Heart left ventricle (tissue), 16 donors: ENCODE data around the gene FRA10AC1. TPM values are rescaled to one million over a fixed set of nuclear protein-coding genes. Genes with fewer than 3 reads are reported as not detected.

Source experiments
- ATAC-seq, 4 donors: fragments of 200-7000 bp; cut with Tn5 transposase; one replicate each; pipeline ENCODE4 v1.9.1; 2020 to 2022; ENCODE audit warnings: moderate library complexity in 4 of 4, mild to moderate bottlenecking in 3 of 4, moderate number of reproducible peaks in 1 of 4
- DNase-seq, 5 donors: peaks; one replicate each; pipeline ENCODE4 v3.0.0-alpha.2; 2020
- H3K27ac ChIP-seq, 12 donors: fragments of 200-600 bp; sonication (generic) in 4 of 12; one replicate each; pipeline versions ENCODE4 v1.5.0 to v1.8.0; 2016 to 2022; ENCODE audit warnings: mild to moderate bottlenecking in 2 of 12
- H3K27me3 ChIP-seq, 9 donors: fragments of 200-600 bp; sonication (generic) in 2 of 9; one replicate each; pipeline versions ENCODE4 v1.5.1 to v1.8.0; 2016 to 2022; ENCODE audit warnings: mild to moderate bottlenecking in 3 of 9
- H3K36me3 ChIP-seq, 9 donors: fragments of 200-600 bp; sonication (generic) in 2 of 9; one replicate each; pipeline versions ENCODE4 v1.5.0 to v1.8.0; 2018 to 2022; ENCODE audit warnings: mild to moderate bottlenecking in 2 of 9
- H3K4me1 ChIP-seq, 12 donors: fragments of 200-600 bp; sonication (generic) in 4 of 12; one replicate each; pipeline versions ENCODE4 v1.5.0 to v1.8.0; 2016 to 2022; ENCODE audit warnings: mild to moderate bottlenecking in 3 of 12
- H3K4me3 ChIP-seq, 12 donors: fragments of 200-600 bp; sonication (generic) in 4 of 12; one replicate each; pipeline versions ENCODE4 v1.5.0 to v1.8.0; 2017 to 2022; ENCODE audit warnings: mild to moderate bottlenecking in 9 of 12, moderate library complexity in 4 of 12
- H3K9me3 ChIP-seq, 12 donors: fragments of 200-600 bp; sonication (generic) in 4 of 12; one replicate each; pipeline versions ENCODE4 v1.5.0 to v1.8.0; 2016 to 2022; ENCODE audit warnings: mild to moderate bottlenecking in 1 of 12
- POLR2A ChIP-seq, 2 donors: fragments of 450-650 bp; IDR thresholded peaks; one replicate each; pipeline ENCODE4 v1.6.1; 2017; ENCODE audit warnings: antibody characterized with exemption in 2 of 2, mild to moderate bottlenecking in 2 of 2, moderate library complexity in 2 of 2
- WGBS, 4 donors: extraction: QIAGEN DNeasy Blood & Tissue Kit in 2 of 4; methylation state at CpG; one replicate each; pipeline versions ENCODE4 v1.1.5 to v1.1.7; 2013 to 2018; 5-methylcytosine and 5-hydroxymethylcytosine counted together
- intact Hi-C, 10 donors: fragments of 100-400 bp; cut with DNase I; formaldehyde crosslinking; loops; one replicate each; pipeline versions ENCODE4 v1.11.1 to v1.14.2; 2022
- polyA plus RNA-seq, 2 donors: library from polyadenylated mRNA; stranded (reverse); fragments of 200-250 nt; gene quantifications; one replicate each; pipeline ENCODE4 v1.2.3, GENCODE V29; 2013
- total RNA-seq, 9 donors: library from RNA; depleted of rRNA in 2 of 9; stranded (reverse); fragments of >200 nt in 2 of 9; fragmentation: NEBNext Ultra II Directional in 3 of 9; extraction: Animal tissue kit (Norgen Biotek cat#: 25700) in 3 of 9; gene quantifications; one replicate each; pipeline versions ENCODE4 v1.1.0 to v1.2.4, GENCODE V29; 2016 to 2023
- TF ChIP-seq, protein P1 (sequence below), 12 donors: fragments of 200-600 bp; sonication (generic) in 4 of 12; IDR thresholded peaks; one replicate each; pipeline versions ENCODE4 v1.5.0 to v1.8.0; 2018 to 2022; ENCODE audit warnings: antibody characterized with exemption in 12 of 12, mild to moderate bottlenecking in 5 of 12
- donor health status: ischemic (EF 13 %, LVEDD 7.1; RV severe dilation, severe dysfunction).
- donor health status: healthy with polysubstance abuse.
- donor health status: DM: no; HTN: yes; CAD: no.
- donor health status: DM: no; HTN: no; CAD: no.
- donor health status: ischemic (EF 25% LVEDD 6.9; RV normal size, moderate dysfunction).
- donor health status: ischemic (EF 25% LVEDD 5.7; RV mildly dilated, moderate dysfunction).
- donor health status: healthy.
- donor health status: DM: yes; HTN: yes; CAD: no.
- donor health status: ischemic (EF 35%, LVEDD 5.7; RV mildly dilated, moderate dysfunction).
- donor health status: nonischemic (EF 11% LVEDD 7.7; RV severe dilation, severe dysfunction).
- donor health status: DM: yes; HTN: yes; CAD: no.
- donor health status: PGD.
- donor health status: ischemic (EF 29% LVEDD 5.4; RV normal size, mild dysfunction).
- donor health status: nonischemic (EF 23%, LVEDD 6.1; RV moderate dilation, normal function).

FRA10AC1 gene
- total and polyA plus RNA-seq, 11 donors: 5.0 to 20.4 (median 12.2) TPM

- intact Hi-C loops: no loop called here
- no peak for ATAC-seq
Measured at GRCh38 chr10:93654201-93654600, 48.2 kb downstream of the FRA10AC1 start.

GRCh38 chr10:93652857-93653256 lies 49.5 kb downstream of the FRA10AC1 start:
- no peaks in the 10 kb centered on the region for H3K27me3 ChIP-seq
- DNase-seq (no peak), ATAC-seq (no peak)
- intact Hi-C loops: no loop called here
- H3K27ac ChIP-seq: no peak overlapping the region
- H3K36me3 ChIP-seq: no peaks in the 10 kb centered on the region
- H3K4me3 ChIP-seq: no peak overlapping the region
- H3K9me3 ChIP-seq: no peaks in the 10 kb centered on the region
- TF ChIP-seq POLR2A (IDR thresholded peaks at IDR 0.05): no peak
- TF ChIP-seq, protein P1, sequence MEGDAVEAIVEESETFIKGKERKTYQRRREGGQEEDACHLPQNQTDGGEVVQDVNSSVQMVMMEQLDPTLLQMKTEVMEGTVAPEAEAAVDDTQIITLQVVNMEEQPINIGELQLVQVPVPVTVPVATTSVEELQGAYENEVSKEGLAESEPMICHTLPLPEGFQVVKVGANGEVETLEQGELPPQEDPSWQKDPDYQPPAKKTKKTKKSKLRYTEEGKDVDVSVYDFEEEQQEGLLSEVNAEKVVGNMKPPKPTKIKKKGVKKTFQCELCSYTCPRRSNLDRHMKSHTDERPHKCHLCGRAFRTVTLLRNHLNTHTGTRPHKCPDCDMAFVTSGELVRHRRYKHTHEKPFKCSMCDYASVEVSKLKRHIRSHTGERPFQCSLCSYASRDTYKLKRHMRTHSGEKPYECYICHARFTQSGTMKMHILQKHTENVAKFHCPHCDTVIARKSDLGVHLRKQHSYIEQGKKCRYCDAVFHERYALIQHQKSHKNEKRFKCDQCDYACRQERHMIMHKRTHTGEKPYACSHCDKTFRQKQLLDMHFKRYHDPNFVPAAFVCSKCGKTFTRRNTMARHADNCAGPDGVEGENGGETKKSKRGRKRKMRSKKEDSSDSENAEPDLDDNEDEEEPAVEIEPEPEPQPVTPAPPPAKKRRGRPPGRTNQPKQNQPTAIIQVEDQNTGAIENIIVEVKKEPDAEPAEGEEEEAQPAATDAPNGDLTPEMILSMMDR (IDR thresholded peaks at IDR 0.05): no peak
- H3K4me1 ChIP-seq: no peaks in the 10 kb centered on the region
- WGBS, 4 donors: 83 to 89% (median 85%) methylated on average over 1 of the region's 1 CpG

More at GRCh38 chr10:93654201-93654600, 48.2 kb downstream of the FRA10AC1 start:
- H3K4me3 ChIP-seq: no peak overlapping the region
- no peak overlapping the region for H3K27ac ChIP-seq
- H3K4me1 ChIP-seq: no peaks in the 10 kb centered on the region
- H3K27me3 ChIP-seq: no peaks in the 10 kb centered on the region
- DNase-seq: no peak
- WGBS, 4 donors: 81 to 94% (median 91%) methylated on average over 1 of the region's 1 CpG
- H3K36me3 ChIP-seq: no peaks in the 10 kb centered on the region
- no peaks in the 10 kb centered on the region for H3K9me3 ChIP-seq
- TF ChIP-seq POLR2A (IDR thresholded peaks at IDR 0.05): no peak
- TF ChIP-seq, protein P1 (IDR thresholded peaks at IDR 0.05): no peak

DNA sequence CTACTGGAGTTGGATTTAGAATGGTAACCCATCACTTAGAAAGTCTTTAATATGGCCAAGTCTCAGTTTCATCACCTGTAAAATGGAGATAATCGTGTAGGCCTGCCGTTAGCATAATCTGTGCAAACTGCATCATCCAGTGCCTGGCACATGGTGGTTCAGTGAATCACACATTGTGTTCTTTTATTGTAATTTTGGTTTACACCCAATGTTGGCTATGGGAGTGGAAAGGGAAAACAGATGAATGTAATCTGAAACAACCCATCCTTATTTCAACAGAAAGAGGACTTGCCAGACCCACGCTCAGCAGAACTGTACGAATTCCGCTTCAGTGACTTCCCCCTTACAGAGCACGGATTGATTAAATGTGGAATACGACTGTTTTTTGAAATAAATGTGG lies 62.6 kb downstream of the FRA10AC1 start:
- no peak overlapping the region for H3K4me3 ChIP-seq
- no peak for DNase-seq
- TF ChIP-seq, protein P1 (IDR thresholded peaks at IDR 0.05): no peak
- TF ChIP-seq POLR2A (IDR thresholded peaks at IDR 0.05): no peak
- intact Hi-C loops: no loop called here
- WGBS, 4 donors: 83 to 88% (median 86%) methylated on average over 7 of the region's 7 CpGs
- H3K36me3 ChIP-seq: no peaks in the 10 kb centered on the region
- no peaks in the 10 kb centered on the region for H3K27me3 ChIP-seq
- no peak overlapping the region for H3K27ac ChIP-seq
- H3K9me3 ChIP-seq: no peaks in the 10 kb centered on the region
- ATAC-seq: no peak
- H3K4me1 ChIP-seq: no peaks in the 10 kb centered on the region

DNA sequence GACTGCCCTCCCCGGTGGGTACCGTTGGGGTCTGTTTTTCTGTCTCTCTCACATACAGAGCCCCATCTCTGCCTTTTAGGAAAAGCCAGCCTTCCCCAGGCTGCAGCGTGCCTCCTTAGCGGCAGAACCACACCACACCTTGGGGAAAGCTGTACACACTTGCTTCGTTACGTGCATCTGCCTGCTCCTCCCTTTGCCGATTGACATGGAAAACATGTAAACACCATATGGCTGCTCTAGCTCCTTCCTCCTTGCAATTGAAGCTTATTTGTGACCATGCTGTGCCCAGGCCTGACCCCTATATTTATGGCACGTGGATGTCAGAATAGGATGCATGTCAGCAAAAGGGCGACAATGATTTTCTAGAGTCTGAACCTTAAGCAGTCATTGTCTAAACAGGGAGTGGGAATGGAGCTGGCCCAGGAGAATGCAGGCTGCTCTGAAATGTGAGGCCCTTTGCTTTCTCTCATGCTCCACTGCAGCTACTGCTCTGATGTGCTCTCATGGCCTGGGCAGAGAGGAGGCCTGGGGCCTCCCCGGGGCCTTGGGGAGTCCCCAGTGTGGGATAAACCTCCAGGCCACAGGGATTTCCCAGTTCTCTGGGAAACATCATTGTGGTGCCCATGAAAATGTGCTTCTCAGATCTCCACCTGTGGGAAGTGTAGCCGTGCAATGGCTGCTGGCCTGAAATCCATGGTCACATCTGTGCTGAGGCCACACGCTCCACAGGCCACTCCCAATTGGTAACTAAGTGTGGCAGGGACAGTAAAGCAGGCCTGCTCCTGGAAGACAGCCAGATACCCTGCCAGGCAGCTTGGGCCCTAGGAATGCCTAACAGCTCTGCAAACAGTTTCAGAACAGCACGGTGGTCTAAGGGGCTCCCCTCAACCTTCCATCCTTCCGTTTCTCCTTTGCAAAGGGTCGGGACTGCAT lies 71.5 kb downstream of the FRA10AC1 start:
- ATAC-seq: no peak
- no peaks in the 10 kb centered on the region for H3K9me3 ChIP-seq
- no peaks in the 10 kb centered on the region for H3K4me1 ChIP-seq
- 75 to 85% (median 77%) methylated on average over 13 to 15 of the region's 15 CpGs for WGBS, 4 donors
- H3K27ac ChIP-seq: no peak overlapping the region
- H3K4me3 ChIP-seq: no peak overlapping the region
- TF ChIP-seq, protein P1 (IDR thresholded peaks at IDR 0.05): no peak
- intact Hi-C loops: no loop called here
- peaks cover 0 to under 1% (median 0%) of the 10 kb centered on the region in 9 donors for H3K27me3 ChIP-seq
- no peaks in the 10 kb centered on the region for H3K36me3 ChIP-seq
- no peak for DNase-seq
